WI38 (cell line): Measurements from ENCODE around the gene MALSU1.

Experiments
- H3K4me3 ChIP-seq: 2 replicates; pipeline ENCODE4 v1.5.1; 2011; ENCODE audit warnings: low read depth, mild to moderate bottlenecking, control low read depth, low read length
- CTCF ChIP-seq: IDR thresholded peaks from 2 replicates; pipeline ENCODE4 v1.5.1; 2012; ENCODE audit warnings: low read depth, mild to moderate bottlenecking, control low read depth, low read length

The MALSU1 gene

GRCh38 chr7:23285657-23286646 lies 13.2 kb upstream of the MALSU1 start:
- H3K4me3 ChIP-seq: no peak overlapping the region
- no peak for TF ChIP-seq CTCF

- H3K4me3 ChIP-seq: no peak overlapping the region
- TF ChIP-seq CTCF: no peak
These were observed 11.5 kb upstream of the MALSU1 start for GRCh38 chr7:23287612-23288011.

GRCh38 chr7:23290993-23291392 lies 8.1 kb upstream of the MALSU1 start:
- TF ChIP-seq CTCF: no peak
- H3K4me3 ChIP-seq: no peak overlapping the region

GRCh38 chr7:23291957-23292560 lies 7.1 kb upstream of the MALSU1 start:
- TF ChIP-seq CTCF: no peak
- no peak overlapping the region for H3K4me3 ChIP-seq

- no peak overlapping the region for H3K4me3 ChIP-seq
- no peak for TF ChIP-seq CTCF
These were observed 6.5 kb upstream of the MALSU1 start for GRCh38 chr7:23292623-23293022.

GRCh38 chr7:23293500-23294073 lies 5.6 kb upstream of the MALSU1 start:
- no peak for TF ChIP-seq CTCF
- no peak overlapping the region for H3K4me3 ChIP-seq
